Lung (tissue), 12 donors: ENCODE measurements around the gene LRRFIP2. TPM values are rescaled to one million over a fixed set of nuclear protein-coding genes. Genes with fewer than 3 reads are reported as not detected.

Experiments used
- ATAC-seq: fragments of 200-7000 bp; cut with Tn5 transposase; one replicate; pipeline ENCODE4 v1.9.1; 2020; ENCODE audit warnings: moderate number of reproducible peaks; ENCODE audit not compliant: insufficient read depth, low FRiP score
- DNase-seq, 3 donors: peaks; one replicate each; pipeline ENCODE4 v3.0.0-alpha.2; 2013 to 2017
- H3K27ac ChIP-seq, 2 donors: one replicate each; pipeline ENCODE4 v1.5.1; 2013; ENCODE audit warnings: mild to moderate bottlenecking in 2 of 2, moderate library complexity in 2 of 2, control low read depth in 1 of 2, inconsistent platforms in 1 of 2, low read depth in 1 of 2, low read length in 1 of 2
- H3K27me3 ChIP-seq, 3 donors: one replicate each; pipeline ENCODE4 v1.5.1; 2013; ENCODE audit warnings: low read length in 2 of 3; ENCODE audit not compliant: control insufficient read depth in 3 of 3, insufficient read depth in 3 of 3
- H3K36me3 ChIP-seq, 4 donors: one replicate each; pipeline ENCODE4 v1.5.1; 2013; ENCODE audit warnings: low read length in 4 of 4, mild to moderate bottlenecking in 1 of 4, moderate library complexity in 1 of 4; ENCODE audit not compliant: control insufficient read depth in 4 of 4, insufficient read depth in 4 of 4
- H3K4me1 ChIP-seq, 5 donors: one replicate each; pipeline ENCODE4 v1.5.1; 2013; ENCODE audit warnings: low read length in 5 of 5, mild to moderate bottlenecking in 2 of 5, moderate library complexity in 1 of 5; ENCODE audit not compliant: control insufficient read depth in 5 of 5, insufficient read depth in 5 of 5
- H3K4me3 ChIP-seq: one replicate; pipeline ENCODE4 v1.5.1; 2013; ENCODE audit warnings: mild to moderate bottlenecking, control low read depth, moderate library complexity
- H3K9ac ChIP-seq, 2 donors: one replicate each; pipeline ENCODE4 v1.5.1; 2013; ENCODE audit warnings: low read length in 2 of 2, control low read depth in 1 of 2; ENCODE audit not compliant: insufficient read depth in 1 of 2
- H3K9me3 ChIP-seq, 4 donors: one replicate each; pipeline ENCODE4 v1.5.1; 2013; ENCODE audit warnings: low read length in 3 of 4, mild to moderate bottlenecking in 1 of 4, moderate library complexity in 1 of 4; ENCODE audit not compliant: control insufficient read depth in 4 of 4, insufficient read depth in 3 of 4
- WGBS, 2 donors: extraction: QIAGEN DNeasy Blood & Tissue Kit; methylation state at CpG; one replicate each; pipeline ENCODE4 v1.1.7; 2013; 5-methylcytosine and 5-hydroxymethylcytosine counted together
- polyA plus RNA-seq, 2 donors: library from polyadenylated mRNA; stranded (reverse); fragments of 200-250 nt; gene quantifications; one replicate each; pipeline ENCODE4 v1.2.1, GENCODE V29; 2013
- total RNA-seq, 2 donors: library from RNA; depleted of rRNA in 1 of 2; stranded (reverse); fragments of >200 nt in 1 of 2; gene quantifications; one replicate each; pipeline ENCODE4 v1.2.1, GENCODE V29; 2014 to 2021
- TF ChIP-seq, protein P1 (sequence below): IDR thresholded peaks from 2 replicates; pipeline ENCODE4 v1.5.1; 2012; ENCODE audit warnings: mild to moderate bottlenecking; ENCODE audit errors: control extremely low read depth, extremely low read depth
- donor health status: control.
- donor health status: control.
- donor health status: Bipolar disorder and iron deficiency.
- donor health status: healthy.
- donor health status: DM: yes; HTN: yes; CAD: no.

Gene LRRFIP2
- total and polyA plus RNA-seq, 4 donors: 24.8 to 106 (median 44.6) TPM

DNA sequence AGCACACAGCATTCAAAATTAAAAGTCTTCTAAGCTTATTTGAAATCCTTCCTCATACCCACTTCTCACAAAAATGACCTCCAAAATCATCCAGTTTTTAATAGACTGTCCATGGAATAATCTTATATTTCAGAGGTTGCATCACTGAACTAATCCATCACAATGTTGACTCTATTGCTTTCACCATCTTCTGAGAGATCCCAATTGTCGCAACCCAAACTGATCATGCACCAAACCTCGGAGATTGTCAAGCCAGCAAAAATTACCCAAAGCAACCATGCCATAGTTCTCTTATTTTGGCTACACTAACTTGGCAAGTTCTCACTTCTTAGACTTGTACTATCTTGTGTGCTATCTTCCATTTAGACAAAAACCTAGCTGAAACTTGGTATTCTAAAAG is 75.5 kb downstream of the LRRFIP2 start:
- peaks cover 0 to 37% (median 10%) of the 10 kb centered on the region in 5 donors for H3K4me1 ChIP-seq
- 94 to 95% methylated on average over 2 of the region's 2 CpGs for WGBS, 2 donors

DNA sequence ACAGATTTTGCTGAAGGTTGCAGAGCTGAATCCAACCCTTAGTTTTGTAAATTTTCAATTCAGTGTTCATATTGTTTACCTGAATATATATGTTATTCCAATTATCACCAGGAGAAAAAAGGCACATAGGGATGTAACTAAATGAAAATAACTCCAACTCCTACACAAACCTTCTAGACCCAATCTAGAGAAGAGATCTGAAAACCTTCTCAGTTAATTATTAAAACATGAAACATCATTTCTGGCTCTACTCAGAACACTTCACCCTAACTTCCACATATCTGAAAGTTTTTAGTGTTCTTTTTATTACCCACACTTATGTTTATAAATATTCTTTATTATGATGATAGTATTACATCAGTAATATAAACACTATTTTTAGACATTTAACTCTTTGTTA is 76.6 kb downstream of the LRRFIP2 start:
- peaks cover 0 to 14% (median under 1%) of the 10 kb centered on the region in 4 donors for H3K36me3 ChIP-seq
- TF ChIP-seq, protein P1, sequence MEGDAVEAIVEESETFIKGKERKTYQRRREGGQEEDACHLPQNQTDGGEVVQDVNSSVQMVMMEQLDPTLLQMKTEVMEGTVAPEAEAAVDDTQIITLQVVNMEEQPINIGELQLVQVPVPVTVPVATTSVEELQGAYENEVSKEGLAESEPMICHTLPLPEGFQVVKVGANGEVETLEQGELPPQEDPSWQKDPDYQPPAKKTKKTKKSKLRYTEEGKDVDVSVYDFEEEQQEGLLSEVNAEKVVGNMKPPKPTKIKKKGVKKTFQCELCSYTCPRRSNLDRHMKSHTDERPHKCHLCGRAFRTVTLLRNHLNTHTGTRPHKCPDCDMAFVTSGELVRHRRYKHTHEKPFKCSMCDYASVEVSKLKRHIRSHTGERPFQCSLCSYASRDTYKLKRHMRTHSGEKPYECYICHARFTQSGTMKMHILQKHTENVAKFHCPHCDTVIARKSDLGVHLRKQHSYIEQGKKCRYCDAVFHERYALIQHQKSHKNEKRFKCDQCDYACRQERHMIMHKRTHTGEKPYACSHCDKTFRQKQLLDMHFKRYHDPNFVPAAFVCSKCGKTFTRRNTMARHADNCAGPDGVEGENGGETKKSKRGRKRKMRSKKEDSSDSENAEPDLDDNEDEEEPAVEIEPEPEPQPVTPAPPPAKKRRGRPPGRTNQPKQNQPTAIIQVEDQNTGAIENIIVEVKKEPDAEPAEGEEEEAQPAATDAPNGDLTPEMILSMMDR: no peak
- DNase-seq (peak in 1 of 3 donors; percentile 36), ATAC-seq (no peak)
- H3K9me3 ChIP-seq: no peaks in the 10 kb centered on the region
- no peak overlapping the region for H3K4me3 ChIP-seq
- H3K27me3 ChIP-seq: no peaks in the 10 kb centered on the region
- H3K27ac ChIP-seq: no peak overlapping the region
- H3K4me1 ChIP-seq: peaks cover 0 to 48% (median 11%) of the 10 kb centered on the region in 5 donors
- no peak overlapping the region for H3K9ac ChIP-seq

More for the DNA sequence above, 75.5 kb downstream of the LRRFIP2 start:
- H3K27ac ChIP-seq: no peak overlapping the region
- ATAC-seq (no peak), DNase-seq (no peak)
- no peaks in the 10 kb centered on the region for H3K9me3 ChIP-seq
- H3K9ac ChIP-seq: no peak overlapping the region
- no peak overlapping the region for H3K4me3 ChIP-seq
- peaks cover 0 to 7% (median under 1%) of the 10 kb centered on the region in 4 donors for H3K36me3 ChIP-seq
- H3K27me3 ChIP-seq: no peaks in the 10 kb centered on the region
- TF ChIP-seq, protein P1: no peak

DNA sequence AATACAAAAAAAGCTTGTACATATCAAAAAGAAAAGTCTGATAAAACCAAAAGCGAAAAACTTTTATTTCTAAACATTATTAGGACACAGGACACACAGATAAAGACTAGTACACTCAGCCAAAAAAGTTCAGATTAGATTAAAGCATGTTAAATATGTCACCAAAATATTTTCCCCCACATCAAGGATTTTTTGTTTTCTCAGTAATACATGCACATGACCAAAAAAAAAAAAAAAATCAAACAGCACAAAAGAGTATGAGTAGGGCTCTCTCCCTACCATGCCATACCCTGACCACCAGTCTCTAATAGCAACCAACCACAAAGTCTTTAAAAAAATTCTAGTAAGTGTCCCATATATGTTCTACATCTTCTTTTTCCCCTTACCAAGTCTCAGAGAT is 77.4 kb downstream of the LRRFIP2 start:
- Histone ChIP-seq H3K27ac (peak overlapping the region in 1 of 2 donors; percentile 2), H3K9me3 (no peaks in the 10 kb centered on the region), H3K27me3 (no peaks in the 10 kb centered on the region), H3K36me3 (peaks cover 0 to 14% (median under 1%) of the 10 kb centered on the region in 4 donors), H3K4me3 (no peak overlapping the region), H3K4me1 (peaks cover 0 to 49% (median 11%) of the 10 kb centered on the region in 5 donors), H3K9ac (no peak overlapping the region)
- WGBS, 2 donors: 65 to 73% methylated on average over 1 of the region's 1 CpG
- TF ChIP-seq, protein P1: no peak
- DNase-seq: peak in 2 of 3 donors; percentile 44 to 69
- no peak for ATAC-seq

DNA sequence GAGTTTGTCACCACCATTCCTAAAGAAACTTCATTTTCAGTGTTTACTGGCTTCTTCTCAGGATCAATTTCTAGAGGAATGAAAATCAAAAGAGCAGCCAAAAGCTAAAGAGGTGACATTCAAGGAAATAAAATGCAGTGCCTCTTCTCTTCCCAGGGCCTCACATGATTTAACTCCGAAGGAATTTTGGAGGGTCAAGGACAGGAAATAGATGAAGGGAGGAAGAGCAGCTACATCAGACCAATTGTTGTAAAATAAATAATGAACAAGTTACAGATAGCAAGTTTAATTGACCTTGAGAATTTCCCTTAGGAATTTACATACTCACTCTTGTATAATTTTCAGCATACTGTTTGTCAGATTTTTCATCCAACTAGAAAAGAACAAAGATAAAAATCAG is 78.1 kb downstream of the LRRFIP2 start:
- Histone ChIP-seq H3K9me3 (no peaks in the 10 kb centered on the region), H3K27me3 (no peaks in the 10 kb centered on the region), H3K4me3 (no peak overlapping the region), H3K27ac (no peak overlapping the region), H3K9ac (peak overlapping the region in 1 of 2 donors; percentile 59), H3K4me1 (peaks cover 0 to 49% (median 11%) of the 10 kb centered on the region in 5 donors), H3K36me3 (peaks cover 0 to 17% (median 2%) of the 10 kb centered on the region in 4 donors)
- DNase-seq (peak in 2 of 3 donors; percentile 59 to 60), ATAC-seq (no peak)
- 42 to 55% methylated on average over 1 of the region's 1 CpG for WGBS, 2 donors
- TF ChIP-seq, protein P1: no peak
